H1 (cell line): ENCODE measurements around the gene CACNA2D4. TPM values are rescaled to one million over a fixed set of nuclear protein-coding genes. Genes with fewer than 3 reads are reported as not detected.

ENCODE experiments used
- EP300 ChIP-seq, 2 experiments: IDR thresholded peaks; 1 replicate in 1 of 2; 2 replicates in 1 of 2; pipeline ENCODE4 v1.6.1; 2011 to 2012; ENCODE audit warnings: low read depth in 2 of 2, low read length in 2 of 2, mild to moderate bottlenecking in 2 of 2, borderline replicate concordance in 1 of 2, inconsistent platforms in 1 of 2, moderate library complexity in 1 of 2
- FOSL1 ChIP-seq: IDR thresholded peaks from 2 replicates; pipeline ENCODE4 v1.6.1; 2011; ENCODE audit warnings: mild to moderate bottlenecking, low read depth, low read length, moderate library complexity; ENCODE audit not compliant: insufficient read depth
- KDM4A ChIP-seq: IDR thresholded peaks from one replicate; pipeline ENCODE4 v1.7.1; 2012; ENCODE audit warnings: low read depth, mild to moderate bottlenecking, moderate library complexity, low read length, inconsistent platforms; ENCODE audit not compliant: severe bottlenecking
- POU5F1 ChIP-seq: IDR thresholded peaks from 2 replicates; pipeline ENCODE4 v1.6.1; 2011; ENCODE audit warnings: low read depth, mild to moderate bottlenecking, low read length, moderate library complexity
- SAP30 ChIP-seq: fragments of 300-600 bp; sonication (generic); IDR thresholded peaks from 2 replicates; pipeline ENCODE4 v1.7.1; 2012; ENCODE audit warnings: low read length, moderate library complexity, mild to moderate bottlenecking, inconsistent platforms; ENCODE audit not compliant: insufficient read depth, insufficient replicate concordance
- SP1 ChIP-seq: IDR thresholded peaks from 2 replicates; pipeline ENCODE4 v1.6.1; 2011; ENCODE audit warnings: low read depth, low read length
- TCF12 ChIP-seq: IDR thresholded peaks from 2 replicates; pipeline ENCODE4 v1.6.1; 2011; ENCODE audit warnings: low read depth, mild to moderate bottlenecking, low read length
- YY1 ChIP-seq: IDR thresholded peaks from 2 replicates; pipeline ENCODE4 v1.6.1; 2011; ENCODE audit warnings: low read depth, mild to moderate bottlenecking, low read length
- polyA plus RNA-seq, 7 experiments: library from polyadenylated mRNA; depleted of rRNA in 3 of 7; stranded (reverse) in 5 of 7; unstranded in 2 of 7; fragments of >200 nt in 5 of 7; fragments of 200-250 nt in 2 of 7; gene quantifications; 1 replicate in 5 of 7; 2 replicates in 1 of 7; 4 replicates in 1 of 7; pipeline versions ENCODE4 v1.2.1 to v1.2.3, GENCODE V29; 2011 to 2013; ENCODE audit warnings: missing spikeins in 2 of 7, mixed read lengths in 2 of 7
- total RNA-seq: library from RNA; stranded (reverse); fragmentation: NEBNext Ultra II Directional; extraction: Animal tissue kit (Norgen Biotek cat#: 25700); gene quantifications from 2 replicates; pipeline ENCODE4 v1.2.1, GENCODE V29; 2021

Gene CACNA2D4
- total and polyA plus RNA-seq, 2 of the 8 experiments (the other 6 are each of a cell fraction or from before 2014, with no cell fraction given), result 0.44 to 0.88 TPM

DNA sequence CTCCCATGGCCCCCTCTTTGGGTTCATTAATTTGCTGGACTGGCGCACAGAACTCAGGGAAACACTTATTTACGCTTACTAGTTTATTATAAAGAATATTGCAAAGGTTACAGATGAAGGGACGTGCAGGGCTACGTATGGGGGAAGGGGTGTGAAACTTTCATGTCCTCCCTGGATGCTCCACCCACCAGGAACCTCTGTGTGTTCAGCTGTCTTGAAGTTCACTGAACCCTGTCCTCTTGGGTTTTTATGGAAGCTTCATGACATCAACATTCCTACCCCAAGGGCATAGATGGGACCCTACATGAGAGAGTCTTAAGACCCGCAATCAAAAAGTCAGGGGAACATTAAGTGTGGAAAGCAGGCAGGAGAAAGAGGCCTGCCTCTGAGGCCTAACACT is 169.4 kb downstream of the CACNA2D4 start (continued):
- TF ChIP-seq EP300 (IDR thresholded peaks at IDR 0.05; ENCODE audit: borderline replicate concordance in 1 of 2, low read depth in 2 of 2, low read length in 2 of 2) (no peak), TCF12 (no peak), FOSL1 (no peak), KDM4A (no peak), POU5F1 (no peak), YY1 (no peak), SP1 (no peak), SAP30 (no peak)
